Gastroesophageal sphincter (tissue), 4 donors: Measurements from ENCODE around the gene SLC7A8. TPM values are rescaled to one million over a fixed set of nuclear protein-coding genes. Genes with fewer than 3 reads are reported as not detected.
"Not testable (repeated sequence)": the region's sequence is repeated elsewhere in the genome, so short reads cannot be mapped to it uniquely, and the experiment has no call there.

ENCODE experiments used
- ATAC-seq: fragments of 150-250 bp; one replicate; pipeline ENCODE4 v1.9.1; 2016; ENCODE audit warnings: mild to moderate bottlenecking, moderate library complexity
- H3K27ac ChIP-seq, 4 donors: fragments of 200-600 bp; sonication (generic) in 3 of 4; 1 replicate in 3 of 4; 2 replicates in 1 of 4; pipeline ENCODE4 v1.5.1; 2016 to 2019
- H3K27me3 ChIP-seq: fragments of 200-600 bp; sonication (generic); one replicate; pipeline ENCODE4 v1.5.1; 2019
- H3K36me3 ChIP-seq, 2 donors: fragments of 200-600 bp; sonication (generic); one replicate each; pipeline ENCODE4 v1.5.1; 2019; ENCODE audit warnings: control low read depth in 1 of 2
- H3K4me1 ChIP-seq, 3 donors: fragments of 200-600 bp; sonication (generic); 1 replicate in 2 of 3; 2 replicates in 1 of 3; pipeline ENCODE4 v1.5.1; 2016 to 2019; ENCODE audit warnings: control low read depth in 2 of 3
- H3K4me3 ChIP-seq, 2 donors: fragments of 200-600 bp; sonication (generic); one replicate each; pipeline ENCODE4 v1.5.1; 2019; ENCODE audit warnings: mild to moderate bottlenecking in 1 of 2, moderate library complexity in 1 of 2
- H3K9me3 ChIP-seq, 3 donors: fragments of 200-600 bp; sonication (generic); one replicate each; pipeline ENCODE4 v1.5.1; 2017 to 2019; ENCODE audit warnings: control low read depth in 2 of 3
- CTCF ChIP-seq, 4 experiments: fragments of 200-600 bp in 2 of 4; fragments of 450-650 bp in 2 of 4; sonication (generic) in 1 of 4; IDR thresholded peaks; one replicate each; pipeline ENCODE4 v1.5.1; 2017 to 2019; ENCODE audit warnings: antibody characterized with exemption in 4 of 4, mild to moderate bottlenecking in 2 of 4, moderate library complexity in 2 of 4
- EP300 ChIP-seq: sonication (generic); formaldehyde crosslinking; IDR thresholded peaks from one replicate; pipeline ENCODE4 v1.6.1; 2017; ENCODE audit warnings: antibody characterized with exemption, mild to moderate bottlenecking
- POLR2A ChIP-seq, 2 donors: fragments of 450-650 bp; IDR thresholded peaks; one replicate each; pipeline ENCODE4 v1.6.1; 2017; ENCODE audit warnings: antibody characterized with exemption in 2 of 2, mild to moderate bottlenecking in 2 of 2, moderate library complexity in 1 of 2
- POLR2AphosphoS5 ChIP-seq: sonication (generic); formaldehyde crosslinking; IDR thresholded peaks from one replicate; pipeline ENCODE4 v1.6.1; 2017; ENCODE audit warnings: antibody characterized with exemption
- WGBS, 2 donors: methylation state at CpG; one replicate each; pipeline ENCODE4 v1.1.5; 2018; ENCODE audit warnings: low coverage in 1 of 2; 5-methylcytosine and 5-hydroxymethylcytosine counted together
- total RNA-seq, 4 donors: library from RNA; depleted of rRNA; stranded (reverse); fragments of >200 nt; gene quantifications; one replicate each; pipeline ENCODE4 v1.1.0, GENCODE V29; 2016

The SLC7A8 gene
- total RNA-seq, 4 donors from 2014 or later, result 21.6 to 56.7 (median 32.2) TPM

GRCh38 chr14:23207146-23207540 lies 23.7 kb upstream of the SLC7A8 start:
- Histone ChIP-seq H3K27me3 (peaks cover 17% of the 10 kb centered on the region), H3K4me1 (no peaks in the 10 kb centered on the region), H3K4me3 (no peak overlapping the region), H3K9me3 (no peaks in the 10 kb centered on the region), H3K27ac (no peak overlapping the region), H3K36me3 (no peaks in the 10 kb centered on the region)
- ATAC-seq, result no peak
- 43 to 50% methylated on average over 3 of the region's 3 CpGs for WGBS, 2 donors
- TF ChIP-seq CTCF (IDR thresholded peaks at IDR 0.05) (no peak), POLR2AphosphoS5 (no peak), EP300 (no peak), POLR2A (IDR thresholded peaks at IDR 0.05) (no peak)

GRCh38 chr14:23206422-23207145 lies 23.1 kb upstream of the SLC7A8 start:
- Histone ChIP-seq H3K9me3 (no peaks in the 10 kb centered on the region), H3K4me3 (no peak overlapping the region)
- TF ChIP-seq POLR2A (IDR thresholded peaks at IDR 0.05), result no peak
- TF ChIP-seq POLR2AphosphoS5, result no peak

GRCh38 chr14:23202001-23202400 lies 18.5 kb upstream of the SLC7A8 start:
- Histone ChIP-seq H3K36me3 (no peaks in the 10 kb centered on the region), H3K4me1 (no peaks in the 10 kb centered on the region), H3K4me3 (no peak overlapping the region), H3K9me3 (no peaks in the 10 kb centered on the region), H3K27ac (no peak overlapping the region), H3K27me3 (peaks cover 1% of the 10 kb centered on the region)
- TF ChIP-seq EP300, result no peak
- no peak for TF ChIP-seq CTCF (IDR thresholded peaks at IDR 0.05)
- no peak for TF ChIP-seq POLR2A (IDR thresholded peaks at IDR 0.05)
- TF ChIP-seq POLR2AphosphoS5, result no peak
- ATAC-seq, result no peak
- 87 to 95% methylated on average over 3 to 7 of the region's 7 CpGs for WGBS, 2 donors

More at GRCh38 chr14:23206422-23207145, 23.1 kb upstream of the SLC7A8 start:
- Histone ChIP-seq H3K4me1 (no peaks in the 10 kb centered on the region), H3K27me3 (peaks cover 17% of the 10 kb centered on the region), H3K27ac (no peak overlapping the region), H3K36me3 (no peaks in the 10 kb centered on the region)
- ATAC-seq, result no peak
- 29 to 69% methylated on average over 1 to 3 of the region's 3 CpGs for WGBS, 2 donors

GRCh38 chr14:23199141-23199540 lies 15.7 kb upstream of the SLC7A8 start:
- not testable (repeated sequence) for H3K9me3 ChIP-seq, ATAC-seq, H3K36me3 ChIP-seq, H3K27me3 ChIP-seq, H3K4me1 ChIP-seq, H3K4me3 ChIP-seq, H3K27ac ChIP-seq
- WGBS, 2 donors, result 77% methylated on average over 1 of the region's 1 CpG; no CpG with 5 or more reads in 1 of the 2 donors

- not testable (repeated sequence) for H3K4me1 ChIP-seq, H3K27ac ChIP-seq, H3K27me3 ChIP-seq, ATAC-seq, H3K9me3 ChIP-seq, H3K4me3 ChIP-seq, H3K36me3 ChIP-seq
- WGBS, 2 donors, result 100% methylated on average over 1 to 2 of the region's 2 CpGs
Measured at GRCh38 chr14:23196487-23196886, 13.0 kb upstream of the SLC7A8 start.

GRCh38 chr14:23195552-23196101 lies 12.2 kb upstream of the SLC7A8 start:
- no peaks in the 10 kb centered on the region for H3K4me1 ChIP-seq
- no peak for ATAC-seq
- WGBS, 2 donors, result 70 to 80% methylated on average over 6 to 7 of the region's 7 CpGs
- TF ChIP-seq CTCF (IDR thresholded peaks at IDR 0.05) (no peak), POLR2A (IDR thresholded peaks at IDR 0.05) (no peak), POLR2AphosphoS5 (no peak), EP300 (no peak)
- no peaks in the 10 kb centered on the region for H3K9me3 ChIP-seq
- no peaks in the 10 kb centered on the region for H3K36me3 ChIP-seq
- no peaks in the 10 kb centered on the region for H3K27me3 ChIP-seq
- H3K4me3 ChIP-seq, result no peak overlapping the region
- H3K27ac ChIP-seq, result no peak overlapping the region
